ENCODE results near the gene STK25. TPM values are rescaled to one million over a fixed set of nuclear protein-coding genes. Genes with fewer than 3 reads are reported as not detected.
A peak's percentile ranks its signal among the peaks of the same experiment; 100 is the strongest.

The STK25 gene
- total RNA-seq, 1 donor from 2014 or later, result 218 TPM

DNA sequence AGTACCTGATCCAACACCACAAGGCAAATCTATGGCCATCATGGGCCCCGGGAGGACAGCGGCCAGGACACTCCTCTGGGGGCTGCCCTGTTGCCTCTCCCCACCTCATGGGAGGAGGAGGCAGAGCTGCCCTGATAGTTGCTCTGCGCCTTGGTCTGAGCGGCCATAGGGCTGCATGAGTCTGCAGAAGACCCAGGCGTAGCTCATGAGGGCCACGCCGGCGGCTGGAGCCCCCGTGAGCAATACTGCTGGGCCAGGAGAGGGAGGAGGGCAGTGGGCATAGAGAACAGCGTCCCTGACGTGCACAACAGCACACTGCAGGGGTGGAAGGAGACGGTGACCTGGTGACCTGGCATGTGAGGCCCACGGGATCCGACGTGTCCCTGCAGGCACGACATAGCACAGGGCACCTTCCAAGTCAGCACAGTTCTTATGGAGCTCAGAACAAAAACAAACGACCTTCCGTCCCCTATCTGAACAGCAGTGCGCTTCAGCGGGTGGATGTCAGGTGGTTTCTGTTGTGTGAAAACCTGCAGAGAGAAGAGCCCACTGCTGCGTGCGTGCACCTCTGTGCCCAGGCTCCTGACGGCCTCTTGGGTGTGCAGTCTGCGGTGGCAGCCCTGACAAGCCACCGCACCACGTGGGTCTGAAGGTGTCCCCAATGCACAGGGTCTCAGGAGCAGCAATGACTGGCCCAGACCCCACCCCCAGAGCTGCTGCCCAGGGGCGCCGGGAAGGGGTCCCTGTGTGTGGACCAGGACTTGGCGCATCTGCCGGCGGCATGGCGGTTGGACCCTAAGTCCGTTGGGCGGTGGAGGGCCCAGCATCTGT lies 13.0 kb downstream of the STK25 start:
- H3K27me3 ChIP-seq (ENCODE audit: control insufficient read depth, insufficient read depth, low read length), result no peaks in the 10 kb centered on the region
- H3K4me3 ChIP-seq (ENCODE audit: low read depth, low read length), result no peak overlapping the region
- TF ChIP-seq, protein P1, sequence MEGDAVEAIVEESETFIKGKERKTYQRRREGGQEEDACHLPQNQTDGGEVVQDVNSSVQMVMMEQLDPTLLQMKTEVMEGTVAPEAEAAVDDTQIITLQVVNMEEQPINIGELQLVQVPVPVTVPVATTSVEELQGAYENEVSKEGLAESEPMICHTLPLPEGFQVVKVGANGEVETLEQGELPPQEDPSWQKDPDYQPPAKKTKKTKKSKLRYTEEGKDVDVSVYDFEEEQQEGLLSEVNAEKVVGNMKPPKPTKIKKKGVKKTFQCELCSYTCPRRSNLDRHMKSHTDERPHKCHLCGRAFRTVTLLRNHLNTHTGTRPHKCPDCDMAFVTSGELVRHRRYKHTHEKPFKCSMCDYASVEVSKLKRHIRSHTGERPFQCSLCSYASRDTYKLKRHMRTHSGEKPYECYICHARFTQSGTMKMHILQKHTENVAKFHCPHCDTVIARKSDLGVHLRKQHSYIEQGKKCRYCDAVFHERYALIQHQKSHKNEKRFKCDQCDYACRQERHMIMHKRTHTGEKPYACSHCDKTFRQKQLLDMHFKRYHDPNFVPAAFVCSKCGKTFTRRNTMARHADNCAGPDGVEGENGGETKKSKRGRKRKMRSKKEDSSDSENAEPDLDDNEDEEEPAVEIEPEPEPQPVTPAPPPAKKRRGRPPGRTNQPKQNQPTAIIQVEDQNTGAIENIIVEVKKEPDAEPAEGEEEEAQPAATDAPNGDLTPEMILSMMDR (IDR thresholded peaks at IDR 0.05; ENCODE audit: insufficient read depth, low read length, severe bottlenecking), result no peak
- H3K36me3 ChIP-seq (ENCODE audit: control insufficient read depth, insufficient read depth, low read length), result peaks cover 42% of the 10 kb centered on the region
- DNase-seq (ENCODE audit: low read depth), result no peak
- no peak for FAIRE-seq

DNA sequence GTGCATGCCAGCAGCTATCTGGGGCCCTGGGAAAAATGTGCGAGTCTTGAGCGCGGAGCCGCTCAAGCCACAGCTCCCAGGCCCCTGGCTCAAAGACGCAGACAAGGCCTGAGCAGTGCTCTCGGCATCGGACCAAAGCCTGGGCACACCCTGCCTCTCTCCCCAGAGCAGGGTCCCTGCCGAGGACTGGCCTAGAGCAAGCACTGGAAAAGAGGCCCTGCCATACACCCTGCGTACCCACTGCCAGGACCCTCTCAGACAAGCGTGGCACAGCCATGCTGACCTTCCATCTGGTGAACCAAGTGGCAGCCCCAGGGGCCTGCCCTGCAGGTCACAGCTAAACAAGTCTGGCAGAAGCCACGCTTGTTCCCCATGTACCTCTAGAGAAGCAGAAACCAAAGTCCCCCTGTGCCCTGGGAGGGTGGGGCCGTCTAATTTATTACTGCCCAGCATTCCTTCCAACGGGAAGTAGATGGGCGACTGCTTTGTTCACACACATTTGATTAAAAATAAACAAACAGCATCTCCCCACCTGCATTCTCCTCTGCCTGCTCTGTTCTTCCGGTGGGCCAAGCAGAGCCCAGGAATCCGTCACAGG lies 14.0 kb downstream of the STK25 start:
- H3K36me3 ChIP-seq (ENCODE audit: control insufficient read depth, insufficient read depth, low read length), result peaks cover 39% of the 10 kb centered on the region
- TF ChIP-seq, protein P1 (IDR thresholded peaks at IDR 0.05; ENCODE audit: insufficient read depth, low read length, severe bottlenecking), result no peak
- no peaks in the 10 kb centered on the region for H3K27me3 ChIP-seq (ENCODE audit: control insufficient read depth, insufficient read depth, low read length)
- FAIRE-seq (no peak), DNase-seq (ENCODE audit: low read depth) (no peak)
- no peak overlapping the region for H3K4me3 ChIP-seq (ENCODE audit: low read depth, low read length)

- peaks cover 30% of the 10 kb centered on the region for H3K36me3 ChIP-seq (ENCODE audit: control insufficient read depth, insufficient read depth, low read length)
- DNase-seq (ENCODE audit: low read depth) (no peak), FAIRE-seq (peak; percentile 47)
- no peaks in the 10 kb centered on the region for H3K27me3 ChIP-seq (ENCODE audit: control insufficient read depth, insufficient read depth, low read length)
- TF ChIP-seq, protein P1 (IDR thresholded peaks at IDR 0.05; ENCODE audit: insufficient read depth, low read length, severe bottlenecking), result no peak
- no peak overlapping the region for H3K4me3 ChIP-seq (ENCODE audit: low read depth, low read length)
Measured at GRCh38 chr2:241493092-241493491, 15.3 kb downstream of the STK25 start.

DNA sequence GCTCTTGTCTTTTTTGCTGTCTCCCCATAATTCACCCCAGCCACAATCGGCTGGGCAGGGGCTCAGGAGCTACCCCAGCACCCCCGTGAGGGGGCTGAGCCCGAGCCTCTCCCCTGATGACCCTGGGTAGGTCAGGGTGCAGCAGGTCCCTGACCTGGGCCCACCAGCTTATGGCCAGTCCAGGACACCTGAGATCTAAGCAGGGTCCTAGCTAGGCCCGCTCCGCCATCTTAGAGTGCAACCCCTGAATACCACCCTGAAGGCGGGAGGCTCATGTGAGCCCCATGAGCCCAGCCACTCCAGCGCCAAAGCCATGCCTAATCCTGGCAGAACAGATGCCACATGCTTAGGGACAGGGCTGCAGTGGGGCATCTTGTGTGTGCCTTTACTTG lies 16.2 kb downstream of the STK25 start:
- H3K4me3 ChIP-seq (ENCODE audit: low read depth, low read length), result no peak overlapping the region
- peaks cover 25% of the 10 kb centered on the region for H3K36me3 ChIP-seq (ENCODE audit: control insufficient read depth, insufficient read depth, low read length)
- no peak for DNase-seq (ENCODE audit: low read depth)
- no peak for FAIRE-seq
- TF ChIP-seq, protein P1 (IDR thresholded peaks at IDR 0.05; ENCODE audit: insufficient read depth, low read length, severe bottlenecking), result no peak
- H3K27me3 ChIP-seq (ENCODE audit: control insufficient read depth, insufficient read depth, low read length), result no peaks in the 10 kb centered on the region

- Histone ChIP-seq H3K27me3 (ENCODE audit: control insufficient read depth, insufficient read depth, low read length) (no peaks in the 10 kb centered on the region), H3K36me3 (ENCODE audit: control insufficient read depth, insufficient read depth, low read length) (peaks cover 20% of the 10 kb centered on the region), H3K4me3 (ENCODE audit: low read depth, low read length) (no peak overlapping the region)
- FAIRE-seq (peak; percentile 13), DNase-seq (ENCODE audit: low read depth) (no peak)
- TF ChIP-seq, protein P1 (IDR thresholded peaks at IDR 0.05; ENCODE audit: insufficient read depth, low read length, severe bottlenecking), result no peak
Measured at GRCh38 chr2:241491549-241492173, 16.7 kb downstream of the STK25 start.
